Posterior vena cava (tissue), 2 donors: ENCODE measurements around the gene ABCB6. TPM values are rescaled to one million over a fixed set of nuclear protein-coding genes. Genes with fewer than 3 reads are reported as not detected.

ENCODE experiments used
- DNase-seq: peaks from one replicate; pipeline ENCODE4 v3.0.0-alpha.2; 2020; ENCODE audit warnings: low spot score
- intact Hi-C, 2 donors: fragments of 100-400 bp; cut with DNase I; formaldehyde crosslinking; loops; one replicate each; pipeline versions ENCODE4 v1.14.1 to v1.14.2; 2022 to 2023
- total RNA-seq, 2 donors: library from RNA; stranded (reverse); fragmentation: NEBNext Ultra II Directional; extraction: Animal tissue kit (Norgen Biotek cat#: 25700); gene quantifications; one replicate each; pipeline ENCODE4 v1.2.1, GENCODE V29; 2021
- donor health status: DM: yes; HTN: yes; CAD: no.
- donor health status: DM: yes; HTN: yes; CAD: no.

The ABCB6 gene
- total RNA-seq, 2 donors from 2014 or later = 16.0 to 24.2 TPM

DNA sequence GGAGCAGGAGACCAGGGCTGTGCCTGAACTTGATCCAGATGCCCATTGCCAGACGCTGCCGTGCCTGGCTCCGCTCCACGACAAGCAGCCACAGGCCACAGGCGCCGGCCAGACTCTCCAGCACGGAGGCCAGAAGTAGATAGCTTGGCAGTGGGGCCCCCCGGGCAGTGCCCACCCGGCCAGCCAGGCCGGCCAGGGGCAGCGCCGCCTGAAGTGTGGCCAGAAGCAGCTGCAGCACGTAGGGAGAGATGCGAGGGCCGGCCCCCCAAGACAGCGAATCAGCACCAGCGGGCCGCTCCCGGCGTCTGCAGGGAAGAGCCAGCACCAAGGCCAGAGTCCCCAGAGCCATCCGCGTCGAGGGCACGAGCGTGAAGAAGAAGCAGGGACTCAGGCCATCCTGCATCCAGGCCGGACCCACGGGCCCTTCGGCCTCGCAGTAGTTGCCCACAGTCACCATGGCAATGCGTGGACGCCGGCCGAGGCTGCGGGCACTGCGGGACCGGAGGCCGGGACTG is 484 bp downstream of the ABCB6 start:
- intact Hi-C loops = loop anchor here in 1 of 2 donors (5.0 kb wide), 1 partner anchor 41 kb away; the partner anchor contains the start of genes CNPPD1 and RETREG2

DNA sequence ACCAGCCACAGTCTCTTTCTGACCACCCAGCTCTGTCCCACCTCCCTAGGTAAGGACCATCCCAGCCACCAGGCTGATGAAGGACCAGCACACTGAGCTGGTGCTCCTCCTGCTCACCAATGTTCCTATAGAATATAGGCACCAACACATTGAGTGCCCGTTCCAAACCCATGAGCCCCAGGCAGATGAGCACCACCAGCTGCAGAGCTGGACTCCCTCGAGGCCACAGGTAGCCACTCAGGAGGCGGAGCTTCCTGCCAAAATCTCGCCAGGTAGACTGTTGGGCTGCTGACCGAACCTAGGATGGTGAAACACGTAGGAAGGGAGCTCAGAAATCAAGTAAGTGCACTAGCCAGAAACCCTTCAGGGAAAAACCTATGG is 2.2 kb downstream of the ABCB6 start:
- intact Hi-C loops = loop anchor here in 1 of 2 donors (5.0 kb wide), 1 partner anchor 39 kb away; the partner anchor contains the start of genes CNPPD1 and RETREG2
- no peak for DNase-seq

More for the DNA sequence above, 484 bp downstream of the ABCB6 start:
- peak; percentile 93 for DNase-seq

GRCh38 chr2:219215871-219216534 is 2.8 kb downstream of the ABCB6 start:
- intact Hi-C loops = loop anchor here in 1 of 2 donors (5.0 kb wide), 1 partner anchor 39 kb away; the partner anchor contains the start of genes CNPPD1 and RETREG2
- DNase-seq = peak; percentile 23

GRCh38 chr2:219214786-219215185 is 4.0 kb downstream of the ABCB6 start:
- intact Hi-C loops = loop anchor here in 1 of 2 donors (5.0 kb wide), 1 partner anchor 37 kb away; the partner anchor contains the start of genes CNPPD1 and RETREG2
- DNase-seq = peak; percentile 63

DNA sequence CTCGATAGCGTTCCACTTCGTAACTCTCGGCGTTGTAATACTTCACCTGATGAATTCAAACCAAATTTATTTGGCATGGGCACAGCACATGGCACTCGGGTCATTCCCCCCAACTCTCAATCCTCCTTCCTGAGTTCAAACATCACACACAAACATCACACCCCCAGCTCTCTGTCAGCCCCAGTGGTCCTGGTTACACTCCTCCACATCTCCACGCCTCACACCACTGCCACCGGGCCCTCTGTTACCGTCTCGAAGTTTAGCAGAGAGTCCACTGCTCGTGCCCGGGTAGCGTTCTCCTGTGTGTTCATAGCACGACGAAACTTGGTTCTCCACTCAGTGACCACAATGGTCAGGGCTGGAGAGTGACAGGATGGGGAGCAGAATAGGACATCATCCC is 4.6 kb downstream of the ABCB6 start:
- intact Hi-C loops = no loop called here
- peak; percentile 37 for DNase-seq

DNA sequence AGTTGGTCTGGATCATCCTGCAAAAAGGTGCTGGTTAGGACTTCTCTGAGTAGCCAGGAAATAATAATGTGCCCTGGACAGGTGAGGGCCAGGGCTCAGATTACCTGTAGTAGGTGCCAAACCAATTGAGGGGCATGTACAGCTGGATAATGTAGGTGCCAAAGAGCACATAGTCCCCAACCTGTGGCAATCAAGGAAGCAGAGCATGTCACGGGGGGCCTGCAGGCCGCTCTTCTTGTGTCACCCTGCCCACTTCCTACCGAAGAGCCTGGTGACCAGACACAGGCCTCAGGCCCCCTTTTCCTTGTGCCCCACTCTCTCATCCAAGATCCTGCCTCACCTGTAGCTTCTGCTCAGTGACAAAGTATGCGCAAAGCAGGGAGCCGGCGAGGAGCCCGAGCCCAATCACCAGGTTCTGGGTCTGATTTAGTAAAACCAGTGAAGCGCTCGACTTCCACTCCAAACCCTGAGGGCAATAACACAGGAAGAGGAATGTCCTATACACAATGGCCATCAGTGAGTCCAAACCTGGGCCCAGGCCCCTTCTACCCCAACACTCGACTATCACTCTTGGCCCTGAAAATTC is 5.2 kb downstream of the ABCB6 start:
- DNase-seq = no peak
- intact Hi-C loops = no loop called here

DNA sequence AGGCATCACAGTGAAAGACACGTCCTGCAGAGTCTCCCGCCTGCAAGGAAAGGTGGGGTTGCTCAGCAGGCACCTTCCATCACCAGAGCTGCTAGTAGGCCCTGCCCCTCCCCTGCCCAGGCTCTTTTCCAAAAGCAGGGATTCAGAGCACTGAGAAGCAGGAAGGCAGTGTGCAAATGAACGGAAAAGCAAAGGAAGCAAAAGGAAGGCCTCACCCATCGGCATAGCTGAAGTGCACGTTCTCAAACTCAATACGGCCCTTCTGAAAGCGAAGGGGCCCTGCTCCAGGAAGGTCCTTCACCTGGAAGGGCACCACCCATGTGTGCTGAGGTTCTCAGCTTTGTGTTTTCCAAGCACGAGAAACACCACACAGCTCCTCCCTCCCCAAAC is 5.7 kb downstream of the ABCB6 start:
- intact Hi-C loops = no loop called here
- no peak for DNase-seq

- no peak for DNase-seq
- intact Hi-C loops = no loop called here
Observed at GRCh38 chr2:219210886-219211362, 7.8 kb downstream of the ABCB6 start.

DNA sequence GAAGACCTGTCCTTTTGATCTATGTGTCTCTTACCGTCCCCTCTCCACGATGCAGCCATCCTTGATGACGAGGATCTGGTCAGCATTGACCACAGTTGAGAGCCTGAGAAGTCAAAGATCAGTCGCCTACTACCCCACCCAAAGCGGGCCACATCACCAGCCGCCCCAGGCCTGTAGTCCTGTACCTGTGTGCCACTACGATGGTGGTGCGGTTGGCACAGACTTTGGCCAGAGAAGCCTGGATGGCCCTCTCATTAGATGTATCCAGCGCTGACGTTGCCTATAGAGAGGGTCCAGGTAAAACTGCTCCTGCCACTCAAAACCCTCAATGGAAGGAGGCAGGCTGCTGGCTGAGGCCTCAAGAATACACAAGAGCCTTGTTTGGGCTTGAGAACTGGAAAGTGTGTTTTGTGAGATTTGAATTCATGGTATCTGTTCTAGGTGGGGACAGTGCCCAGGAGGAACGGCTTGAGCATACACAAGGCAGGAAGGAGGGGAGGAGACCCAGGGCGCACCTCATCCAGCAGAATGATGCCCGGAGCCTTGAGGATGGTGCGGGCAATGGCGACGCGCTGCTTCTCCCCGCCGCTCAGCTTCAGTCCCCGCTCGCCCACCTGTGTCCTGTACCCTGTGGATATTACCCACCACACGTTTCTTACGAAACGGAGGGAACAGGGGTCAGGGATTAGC is 8.4 kb downstream of the ABCB6 start:
- DNase-seq = no peak
- intact Hi-C loops = no loop called here

DNA sequence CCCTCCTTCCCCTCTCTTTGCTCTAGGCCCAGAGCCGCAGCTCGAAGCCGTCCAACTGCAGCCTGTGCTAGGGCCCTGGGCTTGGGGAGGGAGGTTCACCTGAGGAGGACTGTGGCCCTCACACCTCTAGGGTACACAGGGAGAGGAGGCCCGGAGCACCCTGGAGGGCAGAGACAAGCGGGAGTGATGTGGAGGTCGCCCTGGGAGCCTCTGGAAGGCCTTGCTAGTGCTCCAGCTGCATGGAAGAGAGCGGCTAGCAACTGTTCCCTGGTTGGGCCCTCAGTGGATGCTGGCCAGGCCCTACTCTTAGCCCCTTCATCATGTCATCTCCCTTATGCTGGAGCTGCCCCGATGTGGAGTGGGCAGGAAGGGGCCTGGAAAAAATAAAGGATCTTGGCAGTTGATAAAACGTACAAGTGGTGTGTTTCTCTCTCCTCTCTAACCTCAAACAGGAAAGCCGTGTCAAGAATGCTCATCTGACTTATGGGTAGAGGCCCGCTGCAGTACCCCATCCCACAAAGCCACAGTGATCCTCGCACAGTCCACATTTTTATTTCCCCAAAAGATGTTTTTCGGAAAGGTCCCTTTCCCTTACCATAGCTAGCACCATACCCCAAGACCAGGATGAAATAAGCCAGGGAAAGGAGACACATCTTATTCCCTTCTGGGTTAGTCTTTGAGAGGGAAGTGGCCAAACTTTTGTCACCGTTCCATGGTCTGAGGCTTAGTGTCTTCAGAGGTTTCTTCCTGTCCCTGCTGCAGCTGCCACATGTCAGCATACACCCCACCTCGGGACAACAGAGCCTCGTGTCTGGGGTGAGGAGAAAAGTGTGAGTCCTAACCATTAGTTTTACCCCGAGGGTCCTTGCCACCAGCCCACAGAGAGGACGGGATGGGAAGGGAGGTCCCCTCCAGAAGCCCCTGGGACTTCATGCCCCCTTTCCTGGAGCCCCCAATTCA is 9.2 kb downstream of the ABCB6 start:
- no peak for DNase-seq
- intact Hi-C loops = no loop called here

GRCh38 chr2:219207884-219208740 is 10.6 kb downstream of the ABCB6 start:
- intact Hi-C loops = no loop called here
- no peak for DNase-seq

DNA sequence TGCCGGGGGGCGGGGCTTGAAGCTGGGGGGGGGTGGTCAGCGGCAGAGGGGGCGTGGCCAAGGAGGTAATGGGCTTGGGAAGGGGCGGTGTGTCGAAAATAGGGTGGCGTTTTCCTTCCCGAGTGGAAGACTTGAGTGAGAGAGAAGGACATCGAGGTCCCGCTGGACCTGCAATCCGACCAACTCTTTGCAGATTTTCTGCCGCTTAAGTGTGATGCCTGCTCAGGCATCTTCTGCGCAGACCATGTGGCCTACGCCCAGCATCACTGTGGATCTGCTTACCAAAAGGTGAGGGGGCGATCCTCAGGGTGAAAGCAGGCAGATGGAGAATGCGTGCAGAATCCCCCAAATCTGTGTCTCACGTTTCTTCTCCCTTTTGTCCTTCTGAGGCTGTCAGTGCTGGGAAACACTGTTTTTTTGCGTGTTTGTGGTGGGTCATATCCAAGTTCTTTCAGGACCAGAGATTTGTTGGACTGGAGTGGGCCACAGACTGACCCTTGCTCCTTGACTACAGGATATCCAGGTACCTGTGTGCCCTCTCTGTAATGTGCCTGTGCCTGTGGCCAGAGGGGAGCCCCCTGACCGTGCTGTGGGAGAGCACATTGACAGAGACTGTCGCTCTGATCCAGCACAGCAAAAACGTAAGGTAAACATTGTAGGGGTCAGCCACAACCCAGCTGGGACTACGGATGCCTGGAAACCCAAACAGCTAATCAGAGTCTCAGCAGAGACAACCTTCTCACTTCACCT is 11.4 kb downstream of the ABCB6 start:
- intact Hi-C loops = no loop called here
- DNase-seq = no peak

DNA sequence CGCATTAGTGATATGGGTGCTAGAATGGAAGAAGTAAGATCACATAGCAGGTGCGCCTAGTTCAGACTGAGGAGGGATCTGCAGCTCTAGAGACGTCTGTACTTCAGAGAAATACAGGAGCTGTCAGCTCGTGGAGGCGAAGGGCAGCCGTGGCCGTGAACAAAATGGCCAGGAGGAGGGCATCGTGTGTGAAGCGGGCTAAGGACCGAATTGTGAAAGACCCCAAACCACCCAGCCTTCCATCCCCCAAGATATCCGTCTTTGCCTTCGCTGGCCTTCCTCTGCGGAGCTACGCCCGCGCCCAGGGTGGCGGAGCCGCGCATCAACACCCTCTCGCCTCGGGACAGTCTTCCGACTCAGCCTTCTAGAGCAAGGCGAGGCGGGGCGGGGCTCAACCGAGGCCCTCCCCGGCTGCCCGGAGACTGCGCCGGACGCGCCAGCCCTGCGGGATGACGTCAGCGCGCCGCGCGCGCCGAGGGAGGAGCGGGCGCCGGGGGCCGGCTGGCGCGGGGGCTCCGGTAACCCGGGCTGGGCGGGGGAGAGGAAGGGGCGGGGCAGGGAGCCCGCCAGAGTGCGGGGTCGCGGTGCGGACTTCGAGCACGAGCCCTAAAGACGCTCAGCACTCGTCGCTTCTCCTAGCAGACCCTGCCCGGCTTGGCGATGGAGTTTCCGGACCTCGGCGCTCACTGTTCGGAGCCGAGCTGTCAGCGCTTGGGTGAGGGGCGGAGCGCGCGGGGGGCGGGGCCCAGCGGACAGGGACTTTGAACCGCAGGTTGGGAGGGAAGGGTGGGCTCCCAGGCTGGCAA is 12.2 kb downstream of the ABCB6 start, which contains the start of gene ZFAND2B:
ZFAND2B (plus strand) TSS at position 455 of the 806 bp plus-strand sequence; CDS start at position 661, 206 bp downstream.
- peak; percentile 98 for DNase-seq
- intact Hi-C loops = no loop called here

GRCh38 chr2:219205981-219206327 is 12.8 kb downstream of the ABCB6 start:
- DNase-seq = no peak
- intact Hi-C loops = no loop called here

- DNase-seq = no peak
- intact Hi-C loops = no loop called here
Observed at GRCh38 chr2:219205165-219205538, 13.6 kb downstream of the ABCB6 start.

- intact Hi-C loops = no loop called here
- DNase-seq = no peak
Observed at GRCh38 chr2:219204425-219205164, 14.2 kb downstream of the ABCB6 start.
